Retinal pigment epithelial cell (primary cell): ENCODE results near the gene TSPAN5.

Experiments
- DNase-seq: peaks from one replicate; pipeline ENCODE4 v3.0.0-alpha.2; 2010; ENCODE audit warnings: low read depth
- H3K4me3 ChIP-seq: 2 replicates; pipeline ENCODE4 v1.5.1; 2011; ENCODE audit warnings: mild to moderate bottlenecking, low read length, control low read depth, moderate library complexity
- TF ChIP-seq, protein P1 (sequence below): conservative IDR thresholded peaks from 2 replicates; pipeline ENCODE4 v1.5.1; 2011; ENCODE audit warnings: low read depth, low read length, control low read depth, inconsistent platforms

TSPAN5 gene

GRCh38 chr4:98638661-98639060, 19.8 kb downstream of the TSPAN5 start:
- no peak overlapping the region for H3K4me3 ChIP-seq
- TF ChIP-seq, protein P1, sequence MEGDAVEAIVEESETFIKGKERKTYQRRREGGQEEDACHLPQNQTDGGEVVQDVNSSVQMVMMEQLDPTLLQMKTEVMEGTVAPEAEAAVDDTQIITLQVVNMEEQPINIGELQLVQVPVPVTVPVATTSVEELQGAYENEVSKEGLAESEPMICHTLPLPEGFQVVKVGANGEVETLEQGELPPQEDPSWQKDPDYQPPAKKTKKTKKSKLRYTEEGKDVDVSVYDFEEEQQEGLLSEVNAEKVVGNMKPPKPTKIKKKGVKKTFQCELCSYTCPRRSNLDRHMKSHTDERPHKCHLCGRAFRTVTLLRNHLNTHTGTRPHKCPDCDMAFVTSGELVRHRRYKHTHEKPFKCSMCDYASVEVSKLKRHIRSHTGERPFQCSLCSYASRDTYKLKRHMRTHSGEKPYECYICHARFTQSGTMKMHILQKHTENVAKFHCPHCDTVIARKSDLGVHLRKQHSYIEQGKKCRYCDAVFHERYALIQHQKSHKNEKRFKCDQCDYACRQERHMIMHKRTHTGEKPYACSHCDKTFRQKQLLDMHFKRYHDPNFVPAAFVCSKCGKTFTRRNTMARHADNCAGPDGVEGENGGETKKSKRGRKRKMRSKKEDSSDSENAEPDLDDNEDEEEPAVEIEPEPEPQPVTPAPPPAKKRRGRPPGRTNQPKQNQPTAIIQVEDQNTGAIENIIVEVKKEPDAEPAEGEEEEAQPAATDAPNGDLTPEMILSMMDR, result no peak
- no peak for DNase-seq

- no peak for DNase-seq
- TF ChIP-seq, protein P1, result no peak
- no peak overlapping the region for H3K4me3 ChIP-seq
Measured at GRCh38 chr4:98634061-98634460, 24.4 kb downstream of the TSPAN5 start.

DNA sequence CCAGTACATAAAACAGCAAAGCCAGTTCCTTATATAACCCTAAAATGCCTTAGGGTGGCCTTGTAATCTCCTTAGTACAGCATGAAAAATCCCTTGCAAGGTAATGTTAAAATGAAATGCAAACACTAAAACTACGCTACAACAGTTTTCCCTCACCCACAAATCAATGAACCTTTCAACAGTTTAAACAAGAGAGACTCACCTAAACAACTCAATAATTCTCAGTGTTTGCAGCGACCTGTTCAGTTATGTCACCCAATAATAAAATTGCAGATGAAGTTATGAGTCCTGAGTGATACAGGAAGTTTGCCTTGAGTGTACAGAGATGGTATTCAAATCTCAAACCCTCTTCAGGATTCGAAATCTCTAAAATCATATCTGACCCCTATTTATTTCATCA, 25.3 kb downstream of the TSPAN5 start:
- H3K4me3 ChIP-seq, result no peak overlapping the region
- TF ChIP-seq, protein P1, result no peak
- DNase-seq, result no peak

DNA sequence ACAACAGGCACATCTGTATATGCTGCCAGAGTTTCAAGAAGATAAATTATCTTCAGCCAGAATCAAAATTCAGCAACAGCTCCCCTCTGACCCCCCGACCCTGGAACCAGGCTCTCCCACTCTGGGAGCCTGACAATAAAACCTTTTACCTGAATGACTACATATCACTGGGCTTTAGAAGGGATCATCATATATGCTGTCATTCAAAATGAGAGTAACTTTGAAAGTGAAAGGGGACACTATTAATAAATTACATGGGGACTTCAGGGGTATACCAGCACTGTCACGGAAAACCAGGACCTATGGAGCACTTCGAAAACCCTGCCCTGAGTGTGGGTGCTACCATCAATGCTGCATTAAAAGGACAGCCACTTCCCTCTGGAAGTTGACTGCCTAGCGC, 26.2 kb downstream of the TSPAN5 start:
- no peak for DNase-seq
- H3K4me3 ChIP-seq, result no peak overlapping the region
- TF ChIP-seq, protein P1, result no peak

- TF ChIP-seq, protein P1, result no peak
- no peak overlapping the region for H3K4me3 ChIP-seq
- no peak for DNase-seq
Measured at GRCh38 chr4:98631506-98631905, 26.9 kb downstream of the TSPAN5 start.

DNA sequence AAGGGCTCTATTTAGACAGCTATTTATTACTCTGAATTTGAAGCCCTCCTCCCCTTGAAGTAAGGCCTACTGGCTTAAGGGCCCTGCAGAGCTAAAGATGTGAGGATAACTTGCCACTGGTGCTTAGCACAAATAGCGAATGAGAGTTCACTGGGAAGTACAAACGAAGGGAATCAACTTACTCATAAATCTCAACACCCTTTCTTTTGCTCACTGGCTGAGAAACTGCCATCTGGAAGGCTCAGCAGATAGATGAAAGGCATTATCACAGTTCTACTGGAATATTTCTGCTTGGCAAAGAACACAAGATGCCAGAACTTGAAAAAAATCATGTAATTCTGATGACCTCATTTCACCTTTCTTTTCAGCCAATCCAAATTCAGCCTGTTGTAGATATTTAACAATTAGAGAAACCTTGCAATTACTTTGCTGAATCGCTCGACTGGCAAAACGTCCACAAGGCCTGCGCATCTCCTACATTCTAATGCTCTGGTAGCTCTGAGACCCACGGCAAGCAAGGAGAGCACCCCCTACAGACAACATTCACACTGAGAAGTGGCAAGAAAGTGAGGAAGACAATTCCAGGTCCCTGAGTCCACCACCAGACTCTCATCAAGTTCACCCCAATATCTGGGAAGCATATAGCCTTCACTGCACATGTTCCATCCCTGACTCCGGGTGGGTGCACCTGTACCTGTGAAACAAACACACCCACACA, 27.5 kb downstream of the TSPAN5 start:
- TF ChIP-seq, protein P1, result peak; percentile 26
- no peak overlapping the region for H3K4me3 ChIP-seq
- no peak for DNase-seq

GRCh38 chr4:98627531-98628257, 30.7 kb downstream of the TSPAN5 start:
- no peak for DNase-seq
- no peak overlapping the region for H3K4me3 ChIP-seq
- TF ChIP-seq, protein P1, result no peak
